Memory B cell (primary cell): ENCODE results near the gene GALNS.

Experiments used
- ATAC-seq: fragments of 150-1000 bp; cut with Tn5 transposase; 2 replicates; pipeline ENCODE4 v1.10.0; 2021; ENCODE audit warnings: low read depth, mild to moderate bottlenecking, moderate library complexity
- DNase-seq, 2 donors: peaks; one replicate each; pipeline ENCODE4 v3.0.0; 2022; ENCODE audit warnings: low spot score in 2 of 2
- H3K27ac Mint-ChIP-seq: one replicate; pipeline ENCODE4 v1.8.0; 2022; ENCODE audit warnings: mild to moderate bottlenecking, moderate library complexity, mixed read lengths
- H3K27me3 Mint-ChIP-seq: one replicate; pipeline ENCODE4 v1.8.0; 2022; ENCODE audit warnings: mixed read lengths
- H3K36me3 Mint-ChIP-seq: one replicate; pipeline ENCODE4 v1.8.0; 2022; ENCODE audit warnings: mild to moderate bottlenecking, mixed read lengths
- H3K4me1 Mint-ChIP-seq: one replicate; pipeline ENCODE4 v1.8.0; 2022; ENCODE audit warnings: mixed read lengths
- H3K4me3 Mint-ChIP-seq: one replicate; pipeline ENCODE4 v1.8.0; 2022; ENCODE audit warnings: mild to moderate bottlenecking, moderate library complexity, mixed read lengths
- H3K9me3 Mint-ChIP-seq: one replicate; pipeline ENCODE4 v1.8.0; 2022; ENCODE audit warnings: mixed read lengths

Gene GALNS

GRCh38 chr16:88847654-88848053 lies 9.1 kb downstream of the GALNS start:
- Mint-ChIP-seq H3K4me1 (peaks cover 5% of the 10 kb centered on the region), H3K9me3 (no peaks in the 10 kb centered on the region), H3K27ac (no peak overlapping the region), H3K4me3 (no peak overlapping the region), H3K27me3 (no peaks in the 10 kb centered on the region), H3K36me3 (peaks cover 3% of the 10 kb centered on the region)
- ATAC-seq (no peak), DNase-seq (no peak)

DNA sequence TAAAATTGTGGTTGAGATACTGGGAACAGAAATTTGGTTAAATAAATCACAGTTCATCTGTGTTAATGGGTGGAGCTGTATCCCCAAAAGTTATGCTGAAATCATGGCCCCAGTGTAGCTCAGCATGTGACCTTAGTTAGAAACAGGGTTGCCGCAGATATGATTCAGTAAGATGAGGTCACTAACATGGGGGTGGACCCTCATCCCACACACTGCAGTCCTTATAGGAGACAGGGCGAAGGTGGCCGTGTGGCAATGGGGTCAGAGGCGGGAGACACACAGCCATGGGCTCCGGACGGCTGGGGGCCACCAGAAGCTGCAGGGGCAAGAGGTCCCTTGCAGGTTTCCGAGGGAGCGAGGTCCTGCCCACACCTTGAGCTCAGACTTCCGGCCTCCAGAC lies 10.7 kb downstream of the GALNS start:
- no peak for ATAC-seq
- no peak overlapping the region for H3K4me3 Mint-ChIP-seq
- peaks cover 7% of the 10 kb centered on the region for H3K4me1 Mint-ChIP-seq
- H3K9me3 Mint-ChIP-seq, result no peaks in the 10 kb centered on the region
- no peak for DNase-seq
- H3K27ac Mint-ChIP-seq, result no peak overlapping the region
- H3K36me3 Mint-ChIP-seq, result peaks cover 3% of the 10 kb centered on the region
- no peaks in the 10 kb centered on the region for H3K27me3 Mint-ChIP-seq

DNA sequence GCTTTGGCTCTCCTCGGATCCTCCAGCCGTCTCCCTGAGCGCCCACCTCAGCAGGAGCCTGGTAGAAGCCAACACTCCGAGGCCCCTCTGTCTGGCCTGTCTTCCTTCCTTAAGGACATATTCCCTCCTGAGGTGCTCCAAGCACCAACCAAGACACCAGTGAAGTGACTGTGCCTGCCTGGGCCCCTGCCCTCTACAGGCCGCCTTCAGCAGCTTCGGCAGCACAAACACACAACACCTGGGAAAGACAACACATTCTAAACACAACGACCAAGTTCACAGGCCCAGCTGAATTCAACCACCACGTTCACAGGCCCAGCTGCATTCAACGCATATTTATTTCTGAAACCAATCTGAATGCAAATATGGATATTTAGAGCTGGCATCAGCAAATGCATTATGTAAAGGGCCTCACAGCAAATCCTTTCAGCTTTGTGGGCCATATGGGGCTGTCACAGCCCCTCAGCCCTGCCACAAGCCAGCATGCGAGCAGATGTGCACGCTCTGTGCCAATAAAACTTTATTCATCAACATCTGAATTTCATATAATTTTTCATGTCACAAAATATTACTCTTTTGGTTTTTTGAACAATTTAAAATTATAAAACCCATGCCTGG lies 12.2 kb downstream of the GALNS start:
- no peak overlapping the region for H3K4me3 Mint-ChIP-seq
- H3K27me3 Mint-ChIP-seq, result no peaks in the 10 kb centered on the region
- H3K4me1 Mint-ChIP-seq, result peaks cover 7% of the 10 kb centered on the region
- no peaks in the 10 kb centered on the region for H3K9me3 Mint-ChIP-seq
- H3K27ac Mint-ChIP-seq, result no peak overlapping the region
- DNase-seq (no peak), ATAC-seq (no peak)
- peaks cover 7% of the 10 kb centered on the region for H3K36me3 Mint-ChIP-seq

GRCh38 chr16:88843256-88843655 lies 13.5 kb downstream of the GALNS start:
- Mint-ChIP-seq H3K27me3 (no peaks in the 10 kb centered on the region), H3K27ac (no peak overlapping the region), H3K4me3 (no peak overlapping the region), H3K36me3 (peaks cover 7% of the 10 kb centered on the region), H3K9me3 (no peaks in the 10 kb centered on the region), H3K4me1 (peaks cover 7% of the 10 kb centered on the region)
- DNase-seq, result no peak
- ATAC-seq, result no peak

DNA sequence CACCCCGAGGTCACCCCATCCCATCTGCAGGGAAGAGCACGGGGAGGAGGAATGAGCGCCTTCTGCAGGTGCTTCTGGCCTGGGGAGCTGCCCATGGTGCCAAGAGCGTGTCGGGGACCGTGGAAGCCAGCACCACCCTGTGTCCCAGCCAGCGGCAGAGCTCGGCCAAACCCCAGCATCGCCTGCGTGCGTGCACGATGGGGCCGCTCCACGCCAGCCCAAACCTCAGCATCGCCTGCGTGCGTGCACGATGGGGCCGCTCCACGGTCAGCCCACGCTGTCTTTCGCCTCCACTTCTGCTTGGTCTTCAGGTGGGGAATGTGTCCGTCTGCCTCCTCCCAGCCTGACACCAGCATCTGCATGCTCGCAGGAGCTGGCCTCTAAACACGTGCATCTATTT lies 13.9 kb downstream of the GALNS start:
- DNase-seq, result no peak
- Mint-ChIP-seq H3K4me3 (no peak overlapping the region), H3K4me1 (peaks cover 7% of the 10 kb centered on the region), H3K36me3 (peaks cover 7% of the 10 kb centered on the region), H3K9me3 (no peaks in the 10 kb centered on the region), H3K27me3 (no peaks in the 10 kb centered on the region), H3K27ac (no peak overlapping the region)
- ATAC-seq, result no peak

GRCh38 chr16:88842308-88842756 lies 14.4 kb downstream of the GALNS start:
- ATAC-seq (no peak), DNase-seq (no peak)
- H3K36me3 Mint-ChIP-seq, result peaks cover 7% of the 10 kb centered on the region
- H3K9me3 Mint-ChIP-seq, result no peaks in the 10 kb centered on the region
- H3K4me3 Mint-ChIP-seq, result no peak overlapping the region
- peaks cover 7% of the 10 kb centered on the region for H3K4me1 Mint-ChIP-seq
- no peaks in the 10 kb centered on the region for H3K27me3 Mint-ChIP-seq
- no peak overlapping the region for H3K27ac Mint-ChIP-seq

DNA sequence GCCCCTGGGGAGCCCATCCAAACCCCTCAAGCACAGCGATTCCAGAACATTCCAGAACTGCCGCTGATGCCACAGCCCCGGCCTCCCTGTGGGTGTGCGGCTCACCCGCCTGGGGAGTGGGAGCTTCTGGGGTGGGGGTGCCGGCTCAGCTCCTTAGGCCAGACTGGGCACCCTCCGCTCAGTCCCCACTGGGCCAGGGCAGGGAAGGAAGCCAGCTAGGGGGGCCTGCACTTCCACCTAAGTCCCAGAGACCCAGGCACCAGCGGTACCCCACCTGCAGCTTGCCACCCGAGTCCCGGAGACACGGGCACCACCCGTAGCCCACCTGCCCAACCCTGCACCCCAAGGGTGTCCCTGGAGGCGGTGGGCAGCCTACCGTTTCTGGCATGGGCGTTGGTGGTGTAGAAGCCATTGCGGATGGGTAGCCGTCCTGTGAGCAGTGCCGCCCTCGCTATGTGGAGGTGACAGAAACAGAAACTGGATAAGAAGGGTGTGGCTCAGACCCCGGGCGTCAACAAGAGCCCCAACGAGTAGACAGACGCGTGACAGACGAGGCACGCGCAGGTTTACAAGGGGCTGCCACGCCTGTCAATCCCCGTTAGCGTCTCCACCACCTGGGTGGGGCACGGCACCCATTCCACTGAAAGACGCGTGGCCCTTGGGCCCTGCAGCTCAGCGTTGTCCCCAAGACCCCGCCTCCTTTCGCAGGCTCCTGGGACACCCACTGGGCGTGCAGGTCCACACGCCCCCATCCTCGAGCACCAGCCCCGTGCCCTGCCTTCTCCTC lies 15.0 kb downstream of the GALNS start:
- H3K36me3 Mint-ChIP-seq, result peaks cover 7% of the 10 kb centered on the region
- no peaks in the 10 kb centered on the region for H3K27me3 Mint-ChIP-seq
- ATAC-seq (peak; percentile 87), DNase-seq (no peak)
- H3K4me3 Mint-ChIP-seq, result peak overlapping the region; percentile 30
- peaks cover 7% of the 10 kb centered on the region for H3K4me1 Mint-ChIP-seq
- no peak overlapping the region for H3K27ac Mint-ChIP-seq
- H3K9me3 Mint-ChIP-seq, result no peaks in the 10 kb centered on the region

DNA sequence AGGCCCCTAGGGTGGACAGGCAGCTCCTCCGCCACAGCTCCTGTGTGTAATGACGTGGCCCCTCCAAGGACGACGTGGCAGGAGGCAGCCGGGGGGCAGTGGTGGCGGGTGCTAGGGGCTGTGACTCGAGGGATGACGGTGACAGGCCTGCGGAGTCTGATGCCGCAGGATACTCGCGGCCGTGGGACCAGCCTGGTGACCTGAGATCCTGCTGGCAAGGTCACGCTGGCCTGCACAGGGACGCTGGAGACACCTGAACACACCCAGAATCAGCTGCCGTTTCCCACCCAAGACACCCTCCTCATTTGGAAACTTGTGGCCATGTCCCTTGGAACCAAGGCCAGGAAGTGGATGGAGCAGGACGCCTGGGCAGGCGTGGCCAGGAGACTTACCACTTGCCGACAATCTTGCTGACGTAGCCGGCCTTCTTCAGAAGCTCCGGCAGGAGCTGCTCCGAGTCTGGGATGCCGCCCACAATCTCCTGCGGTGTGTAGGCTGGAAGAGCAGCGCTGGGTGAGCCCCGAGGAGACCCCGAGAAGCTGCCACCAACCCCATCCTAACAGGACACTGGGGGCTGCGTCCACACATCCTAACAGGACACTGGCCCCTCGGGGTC lies 16.0 kb downstream of the GALNS start:
- Mint-ChIP-seq H3K9me3 (no peaks in the 10 kb centered on the region), H3K4me3 (no peak overlapping the region), H3K4me1 (peaks cover 7% of the 10 kb centered on the region), H3K27ac (no peak overlapping the region), H3K36me3 (peaks cover 7% of the 10 kb centered on the region), H3K27me3 (no peaks in the 10 kb centered on the region)
- DNase-seq (no peak), ATAC-seq (no peak)

- Mint-ChIP-seq H3K36me3 (peaks cover 9% of the 10 kb centered on the region), H3K9me3 (no peaks in the 10 kb centered on the region), H3K4me1 (peaks cover 7% of the 10 kb centered on the region), H3K27ac (no peak overlapping the region), H3K4me3 (no peak overlapping the region), H3K27me3 (no peaks in the 10 kb centered on the region)
- ATAC-seq, result no peak
- no peak for DNase-seq
These were observed 16.8 kb downstream of the GALNS start for GRCh38 chr16:88839745-88840599.

DNA sequence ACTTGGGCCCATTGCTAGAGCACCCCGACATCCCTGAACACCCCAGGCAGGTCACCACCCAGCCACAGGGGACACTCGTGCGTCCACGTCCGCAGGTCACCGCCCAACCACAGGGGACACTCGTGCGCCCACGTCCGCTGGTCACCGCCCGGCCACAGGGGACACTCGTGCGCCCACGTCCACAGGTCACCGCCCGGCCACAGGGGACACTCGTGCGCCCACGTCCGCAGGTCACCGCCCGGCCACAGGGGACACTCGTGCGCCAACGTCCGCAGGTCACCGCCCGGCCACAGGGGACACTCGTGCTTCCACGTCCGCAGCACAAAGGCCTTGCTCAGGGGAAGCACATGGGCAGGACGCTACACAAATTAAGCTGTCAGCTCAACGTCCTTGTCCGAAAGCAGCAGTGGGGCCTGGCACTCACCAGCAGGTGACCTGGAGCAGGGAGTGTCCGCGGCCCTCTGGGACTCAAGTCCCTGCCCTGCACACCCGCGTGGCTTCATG lies 17.7 kb downstream of the GALNS start:
- no peak for DNase-seq
- no peak overlapping the region for H3K27ac Mint-ChIP-seq
- no peak overlapping the region for H3K4me3 Mint-ChIP-seq

GRCh38 chr16:88838566-88838965 lies 18.2 kb downstream of the GALNS start:
- no peaks in the 10 kb centered on the region for H3K27me3 Mint-ChIP-seq
- H3K36me3 Mint-ChIP-seq, result peaks cover 9% of the 10 kb centered on the region
- ATAC-seq (no peak), DNase-seq (no peak)
- H3K4me3 Mint-ChIP-seq, result no peak overlapping the region
- H3K27ac Mint-ChIP-seq, result no peak overlapping the region
- no peaks in the 10 kb centered on the region for H3K9me3 Mint-ChIP-seq
- peaks cover 7% of the 10 kb centered on the region for H3K4me1 Mint-ChIP-seq

More for the DNA sequence above, 17.7 kb downstream of the GALNS start:
- no peaks in the 10 kb centered on the region for H3K27me3 Mint-ChIP-seq
- no peak for ATAC-seq
- peaks cover 7% of the 10 kb centered on the region for H3K4me1 Mint-ChIP-seq
- peaks cover 9% of the 10 kb centered on the region for H3K36me3 Mint-ChIP-seq
- H3K9me3 Mint-ChIP-seq, result no peaks in the 10 kb centered on the region

DNA sequence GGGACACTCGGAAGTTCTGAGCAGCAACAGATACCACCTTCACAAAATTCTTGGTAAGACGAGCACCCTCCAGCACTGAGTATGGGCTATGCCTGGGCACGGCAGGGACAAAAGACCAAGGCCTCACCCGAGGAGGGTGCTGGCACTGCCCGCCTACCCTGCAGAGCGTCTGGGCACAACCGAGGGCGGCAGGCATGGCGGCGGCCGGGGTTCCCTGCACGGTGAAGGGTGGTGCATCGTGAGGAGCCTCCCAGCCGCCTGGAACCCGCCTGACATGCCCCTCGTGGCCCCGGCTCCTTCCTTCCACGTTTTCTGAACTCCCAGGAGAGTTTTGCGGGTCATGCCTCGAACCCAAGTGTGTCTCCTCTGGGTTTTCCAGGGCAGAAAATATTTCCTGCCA lies 18.9 kb downstream of the GALNS start:
- DNase-seq, result no peak
- H3K4me1 Mint-ChIP-seq, result peaks cover 5% of the 10 kb centered on the region
- no peak overlapping the region for H3K27ac Mint-ChIP-seq
- H3K36me3 Mint-ChIP-seq, result peaks cover 6% of the 10 kb centered on the region
- H3K27me3 Mint-ChIP-seq, result no peaks in the 10 kb centered on the region
- no peaks in the 10 kb centered on the region for H3K9me3 Mint-ChIP-seq
- ATAC-seq, result no peak
- H3K4me3 Mint-ChIP-seq, result no peak overlapping the region

DNA sequence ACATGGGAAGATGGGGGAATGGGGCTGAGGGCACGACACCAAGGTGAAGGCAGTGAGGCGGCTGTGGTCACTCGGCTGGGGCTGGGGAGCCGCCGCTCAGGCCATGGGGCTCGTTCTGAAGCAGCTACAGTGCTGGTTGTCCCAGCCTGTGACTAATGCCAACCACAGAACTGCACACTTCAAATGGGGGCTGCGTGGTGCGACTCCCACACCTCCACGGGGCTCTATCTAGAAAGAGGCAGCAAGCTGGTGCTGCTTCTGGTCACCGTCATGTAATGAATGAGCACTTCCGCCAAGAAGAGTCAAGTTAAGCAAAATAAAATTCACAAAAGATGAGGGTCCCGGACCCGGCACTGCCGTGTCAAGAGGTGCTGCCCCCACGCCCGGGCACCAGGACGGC lies 20.0 kb downstream of the GALNS start:
- Mint-ChIP-seq H3K27ac (no peak overlapping the region), H3K27me3 (no peaks in the 10 kb centered on the region)
- DNase-seq, result no peak

DNA sequence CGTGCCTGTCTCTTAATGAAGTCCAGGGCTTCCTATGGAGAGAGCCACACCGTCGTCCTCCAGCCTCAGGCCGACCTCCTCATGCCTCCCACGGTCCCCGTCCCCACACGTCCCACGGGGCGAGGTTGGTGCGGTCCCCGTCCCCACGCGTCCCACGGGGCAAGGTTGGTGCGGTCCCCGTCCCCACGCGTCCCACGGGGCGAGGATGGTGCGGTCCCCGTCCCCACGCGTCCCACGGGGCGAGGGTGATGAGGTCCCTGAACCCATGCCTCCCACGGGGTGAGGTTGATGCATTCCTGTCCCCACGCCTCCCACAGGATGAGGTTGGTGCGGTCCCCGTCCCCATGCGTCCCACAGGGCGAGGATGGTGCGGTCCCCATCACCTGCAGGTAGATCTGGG lies 20.9 kb downstream of the GALNS start:
- Mint-ChIP-seq H3K9me3 (no peaks in the 10 kb centered on the region), H3K36me3 (peaks cover 6% of the 10 kb centered on the region), H3K27ac (no peak overlapping the region), H3K27me3 (no peaks in the 10 kb centered on the region), H3K4me1 (no peaks in the 10 kb centered on the region), H3K4me3 (no peak overlapping the region)
- ATAC-seq, result no peak
- DNase-seq, result no peak

More for the DNA sequence above, 20.0 kb downstream of the GALNS start:
- Mint-ChIP-seq H3K4me3 (no peak overlapping the region), H3K36me3 (peaks cover 6% of the 10 kb centered on the region), H3K9me3 (no peaks in the 10 kb centered on the region), H3K4me1 (no peaks in the 10 kb centered on the region)
- ATAC-seq, result no peak
